Natural killer cell treated with Interleukin-12 subunit alpha and Interleukin-12 subunit beta and Interleukin-15 and Interleukin-18, amount 100 ng/mL, for 72 hours (primary cell): ENCODE data around the gene CARD11. TPM values are rescaled to one million over a fixed set of nuclear protein-coding genes. Genes with fewer than 3 reads are reported as not detected.
"Not testable (repeated sequence)": the region's sequence is repeated elsewhere in the genome, so short reads cannot be mapped to it uniquely, and the experiment has no call there.

Experiments
- ATAC-seq, 2 donors: fragments of 150-1000 bp; cut with Tn5 transposase in 1 of 2; sonication (Bioruptor Pico), chemical (Tn5 transposase) in 1 of 2; 2 replicates each; pipeline ENCODE4 v1.10.0; 2021
- DNase-seq: peaks from one replicate; pipeline ENCODE4 v3.0.0; 2022; ENCODE audit warnings: low spot score
- H3K27ac Mint-ChIP-seq, 2 donors: 1 replicate in 1 of 2; 2 replicates in 1 of 2; pipeline ENCODE4 v1.8.0; 2022; ENCODE audit warnings: mixed read lengths in 2 of 2, mild to moderate bottlenecking in 1 of 2, moderate library complexity in 1 of 2
- H3K27me3 Mint-ChIP-seq, 2 donors: 1 replicate in 1 of 2; 2 replicates in 1 of 2; pipeline ENCODE4 v1.8.0; 2022; ENCODE audit warnings: mixed read lengths in 2 of 2
- H3K36me3 Mint-ChIP-seq: one replicate; pipeline ENCODE4 v1.8.0; 2022; ENCODE audit warnings: mixed read lengths
- H3K4me1 Mint-ChIP-seq, 2 donors: 1 replicate in 1 of 2; 2 replicates in 1 of 2; pipeline ENCODE4 v1.8.0; 2022; ENCODE audit warnings: low read depth in 2 of 2, mixed read lengths in 2 of 2, mild to moderate bottlenecking in 1 of 2
- H3K4me3 Mint-ChIP-seq: one replicate; pipeline ENCODE4 v1.8.0; 2022; ENCODE audit warnings: mixed read lengths
- H3K9me3 Mint-ChIP-seq: 2 replicates; pipeline ENCODE4 v1.8.0; 2022; ENCODE audit warnings: mixed read lengths
- total RNA-seq, 2 donors: library from RNA; stranded (reverse); gene quantifications; one replicate each; pipeline ENCODE4 v1.2.3, GENCODE V29; 2022

Gene CARD11
- total RNA-seq, 2 donors from 2014 or later: 79.3 to 80.8 TPM

DNA sequence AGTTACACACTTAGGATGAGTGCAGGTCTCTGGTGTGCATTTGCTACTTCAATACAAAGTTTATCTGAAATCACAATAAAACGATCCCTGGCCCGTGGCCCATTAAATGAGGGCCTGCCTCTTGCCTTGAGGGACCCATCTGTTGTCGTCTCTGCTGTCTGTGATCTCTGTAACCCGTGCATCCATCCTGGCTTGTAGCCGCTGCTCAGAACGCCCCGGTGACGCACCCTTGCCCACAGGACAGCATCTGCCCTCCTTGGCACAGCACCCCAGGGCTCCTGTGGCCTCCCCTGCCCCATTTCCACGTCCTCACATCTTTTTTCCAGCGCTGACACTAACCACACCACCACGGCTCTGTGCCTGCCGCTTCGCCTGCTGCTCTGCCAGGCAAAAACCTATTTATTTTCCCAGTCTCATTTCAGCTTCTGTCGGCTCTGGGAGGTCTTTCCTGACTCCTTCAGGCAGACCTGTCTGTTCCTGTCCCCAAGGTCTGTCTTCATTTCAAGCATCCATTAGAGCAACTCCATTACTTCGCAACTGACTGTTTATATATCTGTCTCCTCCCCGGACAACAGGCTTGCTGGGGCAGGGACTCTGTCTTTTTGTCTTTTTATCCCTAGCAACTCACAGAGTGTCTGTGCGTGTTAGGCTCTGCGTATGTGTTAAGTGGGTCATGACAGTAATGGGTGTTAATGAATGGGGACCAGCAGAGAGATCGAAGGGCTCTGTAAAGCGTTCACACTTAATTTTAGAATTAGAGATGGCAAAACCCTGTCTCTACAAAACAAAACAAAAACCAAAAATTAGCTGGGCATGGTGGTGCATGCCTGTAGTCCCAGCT is 16.4 kb downstream of the CARD11 start:
- Mint-ChIP-seq H3K4me3 (peak overlapping the region; percentile 43), H3K4me1 (peaks cover 30 to 37% of the 10 kb centered on the region in 2 donors), H3K9me3 (no peaks in the 10 kb centered on the region), H3K36me3 (peaks cover 12% of the 10 kb centered on the region), H3K27me3 (no peaks in the 10 kb centered on the region), H3K27ac (peak overlapping the region; percentile 78 to 89)
- no peak for DNase-seq
- peak in 1 of 2 donors; percentile 28 for ATAC-seq

DNA sequence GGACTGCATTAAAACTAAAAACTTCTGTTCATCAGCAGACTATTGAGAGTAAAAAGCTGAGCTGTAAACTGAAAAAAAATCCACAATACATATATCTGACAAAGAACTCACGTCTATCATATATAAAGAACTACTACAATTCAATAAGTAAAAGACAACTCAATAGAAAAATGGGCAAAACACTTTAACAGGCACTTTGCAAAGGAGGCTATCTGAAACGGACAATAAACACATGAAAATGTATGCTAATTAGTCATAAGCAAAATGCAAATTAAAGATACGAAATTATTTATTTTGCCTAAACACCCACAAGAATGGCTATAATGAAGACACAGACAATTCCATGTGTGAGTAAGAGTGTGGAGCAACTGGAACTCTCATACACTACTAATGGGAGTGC is 18.1 kb downstream of the CARD11 start:
- no peak for DNase-seq
- Mint-ChIP-seq H3K4me3 (no peak overlapping the region), H3K27me3 (no peaks in the 10 kb centered on the region), H3K4me1 (peaks cover 39 to 42% of the 10 kb centered on the region in 2 donors), H3K9me3 (peaks cover 10% of the 10 kb centered on the region), H3K36me3 (peaks cover 28% of the 10 kb centered on the region), H3K27ac (peak overlapping the region in 1 of 2 donors; percentile 0)
- no peak for ATAC-seq

DNA sequence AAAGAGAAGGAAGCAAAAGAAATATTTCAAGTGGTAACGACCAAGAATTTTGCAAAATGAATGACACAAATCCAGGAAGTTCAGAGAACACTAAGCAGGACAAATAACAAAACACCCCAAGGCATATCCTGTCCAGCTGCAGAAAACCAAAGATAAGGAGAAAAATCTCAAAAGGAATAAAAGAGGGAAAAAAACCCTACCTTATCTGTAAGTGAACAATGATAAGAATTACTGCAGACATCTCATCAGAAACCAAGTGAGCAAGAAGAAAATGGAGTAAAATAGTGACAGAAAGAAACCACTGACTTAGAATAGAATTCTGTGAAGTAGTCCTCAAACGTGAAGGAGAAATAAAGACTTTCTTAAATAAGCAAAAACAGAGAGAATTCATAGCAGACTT is 21.8 kb downstream of the CARD11 start:
- Mint-ChIP-seq H3K4me1 (peaks cover 29 to 35% of the 10 kb centered on the region in 2 donors), H3K4me3 (no peak overlapping the region), H3K36me3 (peaks cover 38% of the 10 kb centered on the region), H3K9me3 (peaks cover 19% of the 10 kb centered on the region), H3K27me3 (no peaks in the 10 kb centered on the region), H3K27ac (peak overlapping the region; percentile 17 to 22)
- DNase-seq (no peak), ATAC-seq (no peak)

DNA sequence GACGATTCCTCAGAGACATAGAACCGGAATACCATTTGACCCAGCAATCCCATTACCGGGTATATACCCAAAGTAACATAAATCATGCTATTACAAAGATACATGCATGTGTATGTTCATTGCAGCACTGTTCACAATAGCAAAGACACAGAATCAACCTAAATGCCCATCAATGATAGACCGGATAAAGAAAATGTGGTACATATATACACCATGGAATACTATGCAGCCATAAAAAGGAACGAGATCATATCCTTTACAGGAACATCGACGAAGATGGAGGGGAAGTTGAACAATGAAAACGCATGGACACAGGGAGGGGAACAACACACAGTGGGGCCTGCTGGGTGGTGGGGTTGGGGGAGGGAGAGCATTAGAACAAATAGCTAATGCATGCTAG is 22.4 kb downstream of the CARD11 start:
- Mint-ChIP-seq H3K4me1 (peaks cover 29 to 35% of the 10 kb centered on the region in 2 donors), H3K9me3 (peaks cover 19% of the 10 kb centered on the region), H3K27ac (peak overlapping the region; percentile 17 to 22), H3K36me3 (peaks cover 38% of the 10 kb centered on the region)
- H3K27me3 Mint-ChIP-seq, ATAC-seq, H3K4me3 Mint-ChIP-seq, DNase-seq: not testable (repeated sequence)

DNA sequence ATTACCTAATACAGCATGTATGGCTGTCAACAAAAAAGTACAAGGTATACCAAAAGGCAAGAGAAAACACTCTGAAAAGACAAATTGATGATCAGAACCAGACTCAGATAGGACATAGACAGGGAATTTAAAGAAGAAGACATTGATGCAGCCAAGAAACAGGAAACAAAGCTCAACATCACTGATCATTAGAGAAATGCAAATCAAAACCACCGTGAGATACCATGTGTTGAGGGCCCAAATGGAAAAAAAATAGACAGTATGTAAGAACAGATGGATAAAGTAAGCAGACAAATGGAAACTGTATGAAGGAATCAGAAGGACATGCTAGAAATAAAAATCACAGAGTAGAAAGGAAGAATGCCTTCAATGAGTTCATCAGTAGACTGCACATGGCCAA is 23.3 kb downstream of the CARD11 start:
- H3K4me3 Mint-ChIP-seq: peak overlapping the region; percentile 1

DNA sequence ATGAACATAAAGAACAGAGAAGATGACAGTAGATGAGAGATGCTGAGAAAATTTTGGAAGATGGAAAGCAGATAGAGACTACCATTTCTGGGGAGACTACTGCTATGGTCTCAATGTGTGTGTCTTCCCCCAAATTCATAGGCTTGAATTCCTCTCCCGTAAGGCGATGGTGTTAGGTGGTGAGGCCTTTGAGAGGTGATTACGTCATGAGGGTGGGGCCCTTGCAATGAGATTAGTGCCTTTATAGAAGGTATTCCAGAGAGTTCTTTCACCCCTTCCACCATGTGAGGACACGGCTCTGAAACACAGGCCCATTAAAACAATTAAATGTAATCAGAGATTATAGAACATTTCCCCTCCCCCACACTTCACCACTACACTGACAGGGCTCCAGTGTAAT is 23.9 kb downstream of the CARD11 start:
- H3K4me3 Mint-ChIP-seq: no peak overlapping the region
- H3K27me3 Mint-ChIP-seq: no peaks in the 10 kb centered on the region
- H3K4me1 Mint-ChIP-seq: peaks cover 41 to 42% of the 10 kb centered on the region in 2 donors
- peaks cover 19% of the 10 kb centered on the region for H3K9me3 Mint-ChIP-seq
- H3K27ac Mint-ChIP-seq: peak overlapping the region; percentile 17 to 22
- H3K36me3 Mint-ChIP-seq: peaks cover 32% of the 10 kb centered on the region
- DNase-seq (no peak), ATAC-seq (no peak)

More for the DNA sequence above, 23.3 kb downstream of the CARD11 start:
- H3K36me3 Mint-ChIP-seq: peaks cover 34% of the 10 kb centered on the region
- H3K27me3 Mint-ChIP-seq: no peaks in the 10 kb centered on the region
- H3K4me1 Mint-ChIP-seq: peaks cover 35 to 37% of the 10 kb centered on the region in 2 donors
- peak overlapping the region; percentile 17 to 22 for H3K27ac Mint-ChIP-seq
- ATAC-seq: no peak
- DNase-seq: no peak
- H3K9me3 Mint-ChIP-seq: peaks cover 19% of the 10 kb centered on the region

DNA sequence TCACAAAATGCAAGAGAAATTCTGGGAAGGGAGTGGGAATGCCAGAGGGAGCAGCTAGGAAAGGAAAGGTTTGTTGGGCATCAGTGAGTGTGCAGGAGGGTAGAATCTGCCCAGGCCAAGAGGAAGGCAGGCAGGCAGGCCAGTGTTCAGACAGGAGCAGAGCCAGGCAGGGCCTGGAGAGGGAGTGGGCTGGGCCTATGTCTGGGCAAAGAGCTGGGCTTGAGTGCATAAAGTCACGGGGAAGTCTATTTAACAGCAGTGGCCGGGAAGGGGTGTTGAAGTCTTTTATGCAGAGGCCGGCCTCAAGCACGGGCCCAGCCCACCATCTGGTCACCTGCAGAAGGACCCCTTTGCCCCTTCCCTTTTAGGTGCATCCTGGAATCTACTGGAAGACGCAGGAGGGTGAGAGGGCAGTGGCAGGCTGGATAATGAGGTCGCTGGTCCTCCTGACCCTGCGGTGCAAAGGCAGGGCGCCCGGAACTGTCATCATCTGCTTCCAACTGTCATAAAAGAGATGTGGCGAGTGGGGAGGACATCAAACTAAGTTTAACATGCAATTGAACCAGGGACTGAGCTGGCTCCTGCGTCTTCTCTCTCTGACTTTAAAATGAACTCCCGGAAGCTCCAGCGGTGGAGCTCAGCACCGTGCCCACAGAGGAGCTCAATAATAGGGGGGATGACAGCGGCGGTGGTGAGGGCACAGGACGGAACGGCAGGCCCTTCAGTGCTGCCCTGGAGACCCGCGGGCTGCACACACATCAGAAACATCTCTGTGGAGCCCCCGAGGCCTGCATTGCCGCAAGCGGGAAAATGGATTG is 29.5 kb downstream of the CARD11 start:
- no peak for DNase-seq
- Mint-ChIP-seq H3K4me1 (peaks cover 40 to 50% of the 10 kb centered on the region in 2 donors), H3K9me3 (no peaks in the 10 kb centered on the region), H3K4me3 (no peak overlapping the region), H3K27me3 (no peaks in the 10 kb centered on the region), H3K36me3 (peaks cover 1% of the 10 kb centered on the region), H3K27ac (peak overlapping the region in 1 of 2 donors; percentile 56)
- no peak for ATAC-seq

DNA sequence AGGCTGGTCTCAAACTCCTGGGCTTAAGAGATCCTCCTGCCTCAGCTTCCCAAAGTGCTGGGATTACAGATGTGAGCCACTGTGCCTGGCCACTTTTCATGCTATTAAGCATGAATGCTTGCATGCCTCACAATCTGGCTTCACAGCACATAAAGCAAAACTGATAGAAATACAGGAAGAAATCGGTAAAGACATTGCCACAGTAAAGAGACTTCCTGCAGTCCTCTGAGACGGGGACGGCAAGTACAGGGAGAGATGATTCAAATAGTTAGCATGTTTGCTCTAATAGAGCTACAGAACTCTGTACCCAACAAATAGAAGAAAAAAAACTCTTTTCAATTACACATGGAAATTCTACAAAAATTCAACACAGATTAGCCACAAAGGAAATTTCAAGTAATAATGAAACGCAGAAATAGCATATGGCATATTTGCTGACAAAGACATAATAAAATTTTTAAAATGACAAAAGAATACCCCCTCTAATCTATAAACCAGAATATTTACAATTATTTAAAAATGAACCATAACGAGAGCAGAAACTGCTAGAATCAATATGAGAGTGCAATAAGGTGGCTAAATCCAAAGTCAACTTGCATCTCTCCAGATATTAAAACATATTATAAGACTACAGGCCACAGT is 32.3 kb downstream of the CARD11 start:
- DNase-seq: no peak

DNA sequence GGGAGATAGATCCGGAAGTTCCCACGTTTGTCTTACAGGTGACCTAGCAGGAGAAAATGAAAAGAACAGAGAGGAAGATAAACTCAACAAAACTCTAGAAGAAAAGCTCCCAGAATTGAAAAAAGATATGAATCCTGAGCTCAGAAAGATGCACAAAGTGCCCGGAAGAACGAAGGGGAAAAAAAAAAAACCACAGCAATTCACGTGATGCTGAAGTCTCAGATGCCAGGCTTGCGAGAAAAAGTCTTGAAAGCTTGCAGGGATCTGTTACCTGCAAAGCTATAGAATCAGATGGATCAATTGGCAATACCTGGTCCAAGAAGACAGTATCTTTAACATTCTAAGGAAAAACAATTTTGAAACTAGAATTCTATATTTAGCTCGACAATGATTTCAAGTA is 33.5 kb downstream of the CARD11 start:
- H3K4me3 Mint-ChIP-seq: peak overlapping the region; percentile 67
- no peaks in the 10 kb centered on the region for H3K36me3 Mint-ChIP-seq
- no peaks in the 10 kb centered on the region for H3K27me3 Mint-ChIP-seq
- H3K27ac Mint-ChIP-seq: peak overlapping the region; percentile 73 to 78
- ATAC-seq (no peak), DNase-seq (no peak)
- H3K9me3 Mint-ChIP-seq: no peaks in the 10 kb centered on the region
- H3K4me1 Mint-ChIP-seq: peaks cover 54 to 68% of the 10 kb centered on the region in 2 donors

More for the DNA sequence above, 32.3 kb downstream of the CARD11 start:
- no peaks in the 10 kb centered on the region for H3K27me3 Mint-ChIP-seq
- peak overlapping the region; percentile 67 for H3K4me3 Mint-ChIP-seq
- H3K27ac Mint-ChIP-seq: peak overlapping the region; percentile 73 to 78
- peaks cover 59 to 77% of the 10 kb centered on the region in 2 donors for H3K4me1 Mint-ChIP-seq
- peak in 1 of 2 donors; percentile 64 for ATAC-seq
- no peaks in the 10 kb centered on the region for H3K9me3 Mint-ChIP-seq
- no peaks in the 10 kb centered on the region for H3K36me3 Mint-ChIP-seq

DNA sequence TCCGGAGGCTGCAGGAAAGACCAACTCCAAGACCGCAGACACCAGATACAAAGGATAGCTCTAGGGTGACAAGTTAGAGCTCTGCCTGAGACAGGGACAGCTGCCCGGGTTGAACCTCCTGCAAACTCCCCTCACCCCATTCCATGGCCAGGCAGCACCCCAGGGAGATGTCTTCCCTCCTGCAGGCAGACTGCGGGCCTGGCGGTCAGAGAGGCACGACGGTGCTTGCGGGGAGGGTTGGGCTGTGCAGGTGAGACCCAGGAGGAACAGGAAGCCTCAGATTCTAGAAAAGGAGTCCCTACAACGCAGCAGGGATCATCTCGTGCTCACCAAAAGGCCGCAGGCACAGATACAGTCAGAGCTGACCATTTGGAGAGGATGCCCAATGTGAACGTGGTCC is 34.6 kb downstream of the CARD11 start:
- no peak for DNase-seq
- H3K4me1 Mint-ChIP-seq: peaks cover 52 to 65% of the 10 kb centered on the region in 2 donors
- no peaks in the 10 kb centered on the region for H3K27me3 Mint-ChIP-seq
- H3K27ac Mint-ChIP-seq: peak overlapping the region; percentile 73 to 82
- no peaks in the 10 kb centered on the region for H3K36me3 Mint-ChIP-seq
- no peaks in the 10 kb centered on the region for H3K9me3 Mint-ChIP-seq
- H3K4me3 Mint-ChIP-seq: peak overlapping the region; percentile 67
- ATAC-seq: no peak

DNA sequence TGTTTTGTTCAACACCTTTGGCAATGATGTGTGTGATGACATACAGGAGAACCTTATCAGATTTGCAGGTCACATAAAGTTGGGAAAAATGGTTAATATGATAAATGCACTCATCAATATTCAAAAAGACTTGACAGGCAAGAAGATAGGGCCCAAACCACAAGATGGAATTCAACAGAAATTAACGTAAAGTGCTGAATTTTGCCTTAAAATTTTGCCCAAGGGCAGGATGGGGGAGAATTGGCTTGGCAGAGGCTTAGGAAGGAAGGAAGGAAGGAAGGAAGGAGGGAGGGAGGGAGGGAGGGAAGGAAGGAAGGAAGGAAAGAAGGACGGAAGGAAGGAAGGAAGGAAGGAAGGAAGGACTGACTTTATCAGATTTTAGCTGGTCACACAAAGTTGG is 35.3 kb downstream of the CARD11 start:
- Mint-ChIP-seq H3K9me3 (no peaks in the 10 kb centered on the region), H3K4me1 (peaks cover 58 to 68% of the 10 kb centered on the region in 2 donors), H3K27ac (peak overlapping the region; percentile 73 to 82), H3K4me3 (no peak overlapping the region), H3K36me3 (no peaks in the 10 kb centered on the region), H3K27me3 (no peaks in the 10 kb centered on the region)
- no peak for ATAC-seq
- DNase-seq: no peak

DNA sequence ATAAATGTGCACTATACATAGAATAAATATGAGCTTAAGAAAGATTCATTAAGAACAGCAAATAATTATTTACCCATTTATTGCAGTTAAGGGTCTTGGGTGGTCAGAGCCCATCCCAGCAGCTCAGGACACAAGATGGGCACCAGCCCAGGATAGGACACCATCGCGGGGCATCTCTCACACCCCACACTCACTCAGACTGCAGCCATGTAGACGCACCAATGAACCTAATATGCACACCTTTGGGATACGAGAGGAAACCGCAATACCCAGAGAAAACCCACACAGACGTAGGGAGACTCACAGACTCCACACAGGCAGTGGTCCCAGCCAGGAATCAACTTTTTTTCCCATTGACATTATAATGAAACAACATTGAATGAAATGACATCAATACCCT is 36.0 kb downstream of the CARD11 start:
- ATAC-seq (no peak), DNase-seq (no peak)
- Mint-ChIP-seq H3K9me3 (no peaks in the 10 kb centered on the region), H3K27me3 (no peaks in the 10 kb centered on the region), H3K4me1 (peaks cover 58 to 62% of the 10 kb centered on the region in 2 donors), H3K4me3 (no peak overlapping the region), H3K27ac (peak overlapping the region; percentile 73 to 82), H3K36me3 (no peaks in the 10 kb centered on the region)

DNA sequence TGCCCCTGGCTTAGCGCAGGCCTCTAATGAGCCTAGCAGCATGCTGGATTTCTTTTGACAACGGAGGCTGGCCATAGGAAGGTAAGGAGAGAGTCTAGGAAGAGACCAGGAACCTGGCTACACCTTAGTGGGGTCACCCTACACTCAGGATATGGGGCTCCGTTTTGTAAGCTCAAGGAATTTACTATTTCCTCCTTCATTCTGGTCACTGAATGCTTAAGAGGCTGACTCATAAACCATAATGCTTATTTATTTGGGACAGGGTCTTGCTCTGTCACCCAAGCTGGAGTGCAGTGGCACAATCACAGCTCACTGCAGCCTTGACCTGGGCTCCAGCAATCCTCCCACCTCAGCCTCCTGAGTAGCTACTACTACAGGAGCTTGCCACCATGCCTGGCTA is 38.4 kb downstream of the CARD11 start:
- ATAC-seq: no peak
- H3K36me3 Mint-ChIP-seq: no peaks in the 10 kb centered on the region

More for the DNA sequence above, 38.4 kb downstream of the CARD11 start:
- Mint-ChIP-seq H3K9me3 (no peaks in the 10 kb centered on the region), H3K27me3 (no peaks in the 10 kb centered on the region), H3K4me1 (peaks cover 38 to 55% of the 10 kb centered on the region in 2 donors), H3K4me3 (no peak overlapping the region), H3K27ac (no peak overlapping the region)
- no peak for DNase-seq
